NCI-H146 treated with DMSO at 0.1 percent for 48 hours (cell line): ENCODE measurements around the gene PDGFD.

ENCODE experiments used
- DNase-seq: peaks from one replicate; lab custom pipeline; 2025; ENCODE audit not compliant: unreplicated experiment; lab: John Stamatoyannopoulos, UW

The PDGFD gene

GRCh38 chr11:104164028-104164520, at the start of gene PDGFD:
PDGFD (minus strand) TSS chr11:104164147.
- peak; percentile 40 for DNase-seq

GRCh38 chr11:104206936-104207335, 43.0 kb upstream of the PDGFD start:
- DNase-seq, result no peak

DNA sequence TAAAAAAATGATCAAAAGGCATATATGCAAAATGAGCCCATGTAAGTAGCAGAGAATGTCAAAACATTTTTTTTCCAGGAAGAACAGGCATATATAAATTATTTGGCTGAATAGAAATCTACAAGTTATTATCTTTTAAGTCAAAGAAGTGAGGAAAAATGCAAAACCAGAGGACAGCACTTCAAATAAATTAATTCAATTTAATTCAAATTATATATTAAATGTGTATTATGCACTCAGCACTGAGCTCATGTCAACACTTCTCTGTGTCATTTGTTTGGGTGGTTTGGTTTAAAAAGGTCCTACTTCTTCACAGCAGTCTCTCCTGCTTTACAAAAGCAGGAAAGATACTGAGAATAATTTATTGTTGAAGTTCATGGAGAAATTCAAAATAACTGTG, 41.9 kb upstream of the PDGFD start:
- no peak for DNase-seq

GRCh38 chr11:104200688-104201087, 36.7 kb upstream of the PDGFD start:
- no peak for DNase-seq

DNA sequence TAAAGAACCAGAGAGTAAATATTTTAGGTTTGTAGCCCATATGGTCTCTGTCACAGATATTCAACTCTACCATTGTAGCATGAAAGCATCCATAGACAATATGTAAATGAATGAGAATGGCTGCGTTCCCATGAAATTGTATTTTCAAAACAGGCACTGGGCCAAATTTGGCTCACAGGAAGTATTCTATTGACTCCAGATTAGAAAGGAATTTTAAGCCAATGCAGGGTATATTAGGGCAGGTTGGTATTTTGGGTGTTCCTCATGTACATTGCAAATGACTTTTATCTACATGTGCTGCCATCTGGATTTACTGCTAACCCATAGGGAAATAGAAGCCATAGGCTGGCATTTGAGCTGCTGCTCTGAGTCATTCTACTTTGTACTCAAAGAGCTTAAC, 35.1 kb upstream of the PDGFD start:
- DNase-seq, result no peak

DNA sequence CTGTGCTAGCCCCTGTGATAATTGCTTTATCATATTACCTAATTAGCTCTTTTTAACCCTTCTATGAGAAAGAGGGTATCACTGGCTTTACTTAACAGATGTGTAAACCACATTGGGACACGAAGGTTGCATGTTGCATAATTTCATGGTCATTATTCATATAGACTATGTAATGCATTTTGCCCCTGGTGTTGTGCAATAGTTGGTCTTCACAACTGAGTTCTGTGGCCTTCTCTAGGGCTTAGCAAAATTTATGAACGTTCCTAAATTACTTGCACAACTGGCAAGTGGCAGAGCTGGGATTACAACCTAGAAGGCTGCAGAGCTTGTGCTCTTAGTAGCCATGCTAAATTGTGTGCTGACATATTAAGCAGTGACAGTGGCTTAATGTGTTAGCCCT, 34.6 kb upstream of the PDGFD start:
- no peak for DNase-seq

- DNase-seq, result no peak
Measured at GRCh38 chr11:104191124-104191523, 27.2 kb upstream of the PDGFD start.

GRCh38 chr11:104183593-104183992, 19.6 kb upstream of the PDGFD start:
- DNase-seq, result no peak

DNA sequence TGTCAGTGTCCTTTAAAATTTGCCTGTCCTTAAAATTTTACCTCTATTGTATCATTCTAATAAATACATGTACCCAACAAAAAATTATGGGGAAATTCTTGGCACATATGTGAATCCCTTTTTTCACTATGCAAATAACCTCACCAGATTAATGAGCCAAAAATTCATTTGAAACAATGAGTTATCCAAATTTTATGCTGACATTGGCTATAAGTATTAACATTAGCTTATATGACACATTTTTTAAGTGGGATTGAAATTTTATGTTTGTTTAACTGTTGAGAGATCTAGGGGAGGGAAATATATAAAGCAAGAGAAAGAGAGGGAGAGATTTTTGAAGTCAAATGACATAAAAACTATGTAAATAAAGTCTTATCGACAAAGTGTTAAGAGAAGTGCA, 11.8 kb upstream of the PDGFD start:
- DNase-seq, result no peak

DNA sequence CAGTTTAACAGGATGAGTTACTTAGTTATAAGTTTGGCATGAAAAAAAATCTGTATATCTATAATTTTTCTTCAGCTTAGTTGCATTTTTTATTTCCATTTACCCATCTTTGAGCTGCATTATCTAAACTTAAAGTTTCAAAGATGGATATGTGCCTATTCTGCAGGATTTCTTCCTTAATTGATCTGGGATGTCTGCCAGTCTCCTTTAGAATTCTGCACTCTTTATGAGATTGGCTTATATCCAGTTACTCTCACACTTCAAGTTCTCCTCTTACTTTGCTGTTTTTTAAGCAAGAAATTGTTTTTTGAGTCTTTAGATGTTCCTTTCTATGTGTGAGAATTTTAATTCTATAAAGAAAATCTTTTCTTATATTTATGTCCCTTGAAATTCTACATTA, 5.1 kb upstream of the PDGFD start:
- DNase-seq, result no peak

DNA sequence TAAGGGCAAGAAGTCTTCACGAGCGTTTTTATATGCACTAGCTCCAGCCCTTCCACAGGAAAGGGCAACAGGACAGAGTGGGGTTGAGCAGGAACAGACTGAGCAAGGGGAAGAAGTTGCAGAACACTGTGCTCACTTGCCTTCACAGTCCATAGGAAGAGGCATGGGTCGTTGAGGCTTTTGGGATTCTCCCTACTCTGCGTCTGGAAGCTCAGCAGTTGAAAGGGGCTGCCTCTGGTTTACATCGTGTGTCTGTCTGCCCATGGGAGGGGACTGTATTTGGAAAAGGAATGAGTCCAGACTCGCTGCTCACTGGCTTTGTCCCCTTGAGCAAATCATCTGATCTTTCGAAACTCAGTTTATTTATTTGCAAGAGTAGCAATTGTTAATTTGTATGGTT, 1.1 kb upstream of the PDGFD start:
- DNase-seq, result no peak

- DNase-seq, result no peak
Measured at GRCh38 chr11:104163100-104164027, 583 bp downstream of the PDGFD start.

- DNase-seq, result no peak
Measured at GRCh38 chr11:104161751-104162450, 2.0 kb downstream of the PDGFD start.

- no peak for DNase-seq
Measured at GRCh38 chr11:104159356-104159755, 4.6 kb downstream of the PDGFD start.

GRCh38 chr11:104155375-104155774, 8.6 kb downstream of the PDGFD start:
- DNase-seq, result no peak

GRCh38 chr11:104154296-104154695, 9.7 kb downstream of the PDGFD start:
- DNase-seq, result no peak

- no peak for DNase-seq
Measured at GRCh38 chr11:104152941-104153505, 10.9 kb downstream of the PDGFD start.

GRCh38 chr11:104151404-104152204, 12.3 kb downstream of the PDGFD start:
- DNase-seq, result no peak

DNA sequence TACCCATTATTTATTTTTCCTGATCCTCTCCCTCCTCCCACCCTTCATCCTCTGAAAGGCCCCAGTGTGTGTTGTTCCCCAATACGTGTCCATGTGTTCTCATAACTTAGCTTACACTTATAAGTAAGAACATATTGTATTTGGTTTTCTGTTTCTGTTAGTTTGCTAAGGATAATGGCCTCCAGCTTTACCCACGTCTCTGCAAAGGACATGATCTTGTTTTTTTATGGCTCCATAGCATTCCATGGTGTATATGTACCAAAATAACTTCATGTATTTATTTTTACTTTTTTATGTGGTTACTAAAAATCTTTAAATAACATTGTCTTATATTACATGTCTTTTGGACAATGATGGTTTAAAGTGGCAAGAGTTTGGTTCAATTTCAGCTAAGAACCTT, 15.2 kb downstream of the PDGFD start:
- DNase-seq, result no peak

DNA sequence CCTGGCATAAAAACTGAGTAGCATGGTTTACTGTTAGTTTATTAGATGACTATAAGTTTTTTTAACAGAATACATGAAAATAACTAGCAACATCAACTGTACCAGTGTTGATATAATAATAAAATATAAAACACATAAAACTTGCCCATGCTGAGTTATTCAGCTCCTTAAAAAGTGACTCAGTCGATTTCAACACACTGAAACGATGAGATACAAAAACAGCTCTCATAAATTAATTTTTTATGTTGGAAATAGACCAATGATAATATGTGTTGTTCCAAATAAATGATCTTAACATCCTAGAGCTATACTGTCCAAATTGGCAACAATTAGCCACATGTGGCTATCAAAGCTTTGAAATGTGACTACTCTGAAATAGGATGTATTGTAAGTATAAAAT, 15.9 kb downstream of the PDGFD start:
- DNase-seq, result no peak

DNA sequence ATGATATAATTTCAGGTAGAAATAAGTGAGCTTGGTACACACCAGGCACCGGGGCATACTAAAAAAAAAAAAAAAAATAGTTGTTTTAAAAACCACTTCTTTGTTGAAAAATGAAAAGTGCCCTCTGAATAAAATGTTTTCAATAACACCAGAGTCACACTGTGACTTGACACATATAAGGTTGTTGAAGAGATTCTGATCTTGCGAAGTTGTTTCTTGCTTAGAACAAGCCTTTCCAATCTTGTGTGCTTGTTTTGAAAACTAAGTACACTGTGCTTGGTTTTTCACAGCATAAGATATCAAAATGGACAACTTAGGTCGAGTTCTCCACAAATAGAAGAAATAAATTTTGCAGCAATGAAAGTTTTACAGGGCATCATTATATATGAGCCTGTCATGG, 17.0 kb downstream of the PDGFD start:
- no peak for DNase-seq
